Activated naive CD8-positive, alpha-beta T cell treated with anti-CD3 and anti-CD28 coated beads, Interleukin-2, amount 10 ng/mL, durations not matched to agents 7 days and 5 days (primary cell): ENCODE data around the gene LRRC61. TPM values are rescaled to one million over a fixed set of nuclear protein-coding genes. Genes with fewer than 3 reads are reported as not detected.
A peak's percentile ranks its signal among the peaks of the same experiment; 100 is the strongest.
"Not testable (repeated sequence)": the region's sequence is repeated elsewhere in the genome, so short reads cannot be mapped to it uniquely, and the experiment has no call there.

Experiments
- ATAC-seq: fragments of 150-1000 bp; cut with Tn5 transposase; one replicate; pipeline ENCODE4 v1.10.0; 2021; ENCODE audit warnings: low read depth, moderate library complexity
- POLR2A ChIA-PET: fragments of 350-600 bp; sonication (Branson Sonifier 250); formaldehyde crosslinking; loops from one replicate; lab custom pipeline; 2021; ENCODE audit warnings: antibody characterized with exemption; lab: Charles Lee
- DNase-seq: peaks from one replicate; pipeline ENCODE4 v3.0.0; 2021
- H3K27ac Mint-ChIP-seq: one replicate; pipeline ENCODE4 v1.8.0; 2022; ENCODE audit warnings: mild to moderate bottlenecking, mixed read lengths
- H3K27me3 Mint-ChIP-seq: one replicate; pipeline ENCODE4 v1.8.0; 2022; ENCODE audit warnings: mild to moderate bottlenecking, moderate library complexity, mixed read lengths
- H3K36me3 Mint-ChIP-seq: one replicate; pipeline ENCODE4 v1.8.0; 2021; ENCODE audit warnings: mild to moderate bottlenecking, mixed read lengths
- H3K4me1 Mint-ChIP-seq: one replicate; pipeline ENCODE4 v1.8.0; 2021; ENCODE audit warnings: mixed read lengths
- H3K4me3 Mint-ChIP-seq: one replicate; pipeline ENCODE4 v1.8.0; 2022; ENCODE audit warnings: mild to moderate bottlenecking, moderate library complexity, mixed read lengths
- H3K9me3 Mint-ChIP-seq: one replicate; pipeline ENCODE4 v1.8.0; 2021; ENCODE audit warnings: mixed read lengths
- total RNA-seq, 2 experiments: library from RNA; stranded (reverse); gene quantifications; one replicate each; pipeline ENCODE4 v1.2.3, GENCODE V29; 2021

LRRC61 gene
- total RNA-seq, 2 experiments from 2014 or later = 16.6 to 17.2 TPM

GRCh38 chr7:150313367-150313809 lies 9.8 kb upstream of the LRRC61 start:
- Mint-ChIP-seq H3K4me3 (no peak overlapping the region), H3K27me3 (no peaks in the 10 kb centered on the region), H3K36me3 (peaks cover 4% of the 10 kb centered on the region), H3K4me1 (no peaks in the 10 kb centered on the region), H3K9me3 (no peaks in the 10 kb centered on the region), H3K27ac (no peak overlapping the region)
- ATAC-seq = no peak
- POLR2A ChIA-PET = interaction anchor here (2.5 kb wide), 1 partner anchor 9 kb away, joined by 10 read pairs; the partner anchor contains the start of genes ACTR3C and LRRC61
- no peak for DNase-seq

GRCh38 chr7:150313870-150314269 lies 9.3 kb upstream of the LRRC61 start:
- no peaks in the 10 kb centered on the region for H3K4me1 Mint-ChIP-seq

GRCh38 chr7:150314639-150315239 lies 8.4 kb upstream of the LRRC61 start:
- Mint-ChIP-seq H3K4me1 (no peaks in the 10 kb centered on the region), H3K36me3 (peaks cover 4% of the 10 kb centered on the region), H3K27me3 (no peaks in the 10 kb centered on the region), H3K4me3 (no peak overlapping the region), H3K9me3 (no peaks in the 10 kb centered on the region), H3K27ac (no peak overlapping the region)
- POLR2A ChIA-PET = interaction anchor here (2.5 kb wide), 1 partner anchor 8 kb away, joined by 10 read pairs; the partner anchor contains the start of genes ACTR3C and LRRC61
- ATAC-seq (no peak), DNase-seq (no peak)

More at GRCh38 chr7:150313870-150314269, 9.3 kb upstream of the LRRC61 start:
- H3K27me3 Mint-ChIP-seq = no peaks in the 10 kb centered on the region
- no peak for ATAC-seq
- no peak overlapping the region for H3K27ac Mint-ChIP-seq
- POLR2A ChIA-PET = interaction anchor here (2.5 kb wide), 1 partner anchor 9 kb away, joined by 10 read pairs; the partner anchor contains the start of genes ACTR3C and LRRC61
- no peak for DNase-seq
- no peak overlapping the region for H3K4me3 Mint-ChIP-seq
- H3K36me3 Mint-ChIP-seq = peaks cover 4% of the 10 kb centered on the region
- no peaks in the 10 kb centered on the region for H3K9me3 Mint-ChIP-seq

GRCh38 chr7:150316987-150317386 lies 6.2 kb upstream of the LRRC61 start:
- H3K4me1 Mint-ChIP-seq, H3K27me3 Mint-ChIP-seq, ATAC-seq, H3K4me3 Mint-ChIP-seq, H3K36me3 Mint-ChIP-seq, H3K27ac Mint-ChIP-seq, POLR2A ChIA-PET, H3K9me3 Mint-ChIP-seq, DNase-seq: not testable (repeated sequence)

GRCh38 chr7:150317748-150318444 lies 5.3 kb upstream of the LRRC61 start:
- no peaks in the 10 kb centered on the region for H3K9me3 Mint-ChIP-seq
- H3K27ac Mint-ChIP-seq = no peak overlapping the region
- peaks cover 7% of the 10 kb centered on the region for H3K4me1 Mint-ChIP-seq
- POLR2A ChIA-PET = no interaction called here
- no peak for ATAC-seq
- H3K36me3 Mint-ChIP-seq = peaks cover 6% of the 10 kb centered on the region
- H3K4me3 Mint-ChIP-seq = no peak overlapping the region
- no peaks in the 10 kb centered on the region for H3K27me3 Mint-ChIP-seq
- no peak for DNase-seq

- Mint-ChIP-seq H3K9me3 (no peaks in the 10 kb centered on the region), H3K36me3 (peaks cover 14% of the 10 kb centered on the region), H3K27ac (peak overlapping the region; percentile 99), H3K27me3 (no peaks in the 10 kb centered on the region), H3K4me1 (peaks cover 21% of the 10 kb centered on the region), H3K4me3 (peak overlapping the region; percentile 99)
- POLR2A ChIA-PET = interaction anchor here (1.0 kb wide), 1 partner anchor 129 kb away, joined by 3 read pairs; the partner anchor contains the start of gene GIMAP8
- DNase-seq (no peak), ATAC-seq (no peak)
These were observed 1.4 kb upstream of the LRRC61 start for GRCh38 chr7:150321788-150322113.

- H3K27me3 Mint-ChIP-seq = no peaks in the 10 kb centered on the region
- H3K4me3 Mint-ChIP-seq = peak overlapping the region; percentile 99
- H3K36me3 Mint-ChIP-seq = peaks cover 14% of the 10 kb centered on the region
- no peaks in the 10 kb centered on the region for H3K9me3 Mint-ChIP-seq
- H3K4me1 Mint-ChIP-seq = peaks cover 21% of the 10 kb centered on the region
- POLR2A ChIA-PET = interaction anchor here (0.6 to 1.8 kb wide), 3 partner anchors 8 to 1212 kb away, joined by 3 to 10 read pairs (median 3); partner anchors contain the start of gene GIMAP8
- DNase-seq = peak; percentile 52
- H3K27ac Mint-ChIP-seq = peak overlapping the region; percentile 99
- peak; percentile 67 for ATAC-seq
These were observed 882 bp upstream of the LRRC61 start for GRCh38 chr7:150322114-150322832.

- peaks cover 21% of the 10 kb centered on the region for H3K4me1 Mint-ChIP-seq
- ATAC-seq (peak; percentile 32), DNase-seq (no peak)
- peaks cover 12% of the 10 kb centered on the region for H3K36me3 Mint-ChIP-seq
- peak overlapping the region; percentile 99 for H3K4me3 Mint-ChIP-seq
- POLR2A ChIA-PET = interaction anchor here (1.0 to 1.8 kb wide), 6 partner anchors 10 to 432 kb away, joined by 3 to 10 read pairs (median 4); partner anchors contain the start of gene REPIN1
- no peaks in the 10 kb centered on the region for H3K27me3 Mint-ChIP-seq
- H3K27ac Mint-ChIP-seq = peak overlapping the region; percentile 98
- H3K9me3 Mint-ChIP-seq = no peaks in the 10 kb centered on the region
These were observed 672 bp downstream of the LRRC61 start for GRCh38 chr7:150323682-150324372.

- DNase-seq = no peak
- POLR2A ChIA-PET = interaction anchor here (1.4 to 1.6 kb wide), 4 partner anchors 44 to 431 kb away, joined by 3 to 9 read pairs (median 4); partner anchors contain the start of gene REPIN1
- Mint-ChIP-seq H3K9me3 (no peaks in the 10 kb centered on the region), H3K27me3 (no peaks in the 10 kb centered on the region), H3K36me3 (peaks cover 12% of the 10 kb centered on the region), H3K27ac (peak overlapping the region; percentile 98), H3K4me3 (peak overlapping the region; percentile 99), H3K4me1 (peaks cover 21% of the 10 kb centered on the region)
- no peak for ATAC-seq
These were observed 1.3 kb downstream of the LRRC61 start for GRCh38 chr7:150324373-150324961.

GRCh38 chr7:150325110-150325611 lies 2.0 kb downstream of the LRRC61 start:
- H3K36me3 Mint-ChIP-seq = peaks cover 12% of the 10 kb centered on the region
- no peaks in the 10 kb centered on the region for H3K27me3 Mint-ChIP-seq
- DNase-seq = no peak
- no peaks in the 10 kb centered on the region for H3K9me3 Mint-ChIP-seq
- ATAC-seq = no peak
- peaks cover 21% of the 10 kb centered on the region for H3K4me1 Mint-ChIP-seq
- POLR2A ChIA-PET = no interaction called here
- H3K27ac Mint-ChIP-seq = peak overlapping the region; percentile 98
- peak overlapping the region; percentile 99 for H3K4me3 Mint-ChIP-seq

GRCh38 chr7:150325901-150326300 lies 2.7 kb downstream of the LRRC61 start:
- Mint-ChIP-seq H3K4me1 (peaks cover 21% of the 10 kb centered on the region), H3K27me3 (no peaks in the 10 kb centered on the region), H3K4me3 (no peak overlapping the region), H3K36me3 (peaks cover 12% of the 10 kb centered on the region), H3K27ac (no peak overlapping the region), H3K9me3 (no peaks in the 10 kb centered on the region)
- ATAC-seq (no peak), DNase-seq (no peak)
- POLR2A ChIA-PET = interaction anchor here (0.7 kb wide), 1 partner anchor 852 kb away, joined by 3 read pairs; no protein-coding TSS in a partner anchor

- no peak overlapping the region for H3K27ac Mint-ChIP-seq
- POLR2A ChIA-PET = interaction anchor here (0.7 kb wide), 1 partner anchor 853 kb away, joined by 3 read pairs; no protein-coding TSS in a partner anchor
- ATAC-seq (no peak), DNase-seq (no peak)
- no peaks in the 10 kb centered on the region for H3K9me3 Mint-ChIP-seq
- no peak overlapping the region for H3K4me3 Mint-ChIP-seq
- H3K27me3 Mint-ChIP-seq = no peaks in the 10 kb centered on the region
- peaks cover 12% of the 10 kb centered on the region for H3K36me3 Mint-ChIP-seq
- peaks cover 21% of the 10 kb centered on the region for H3K4me1 Mint-ChIP-seq
These were observed 3.6 kb downstream of the LRRC61 start for GRCh38 chr7:150326657-150327268.
